Peyer's patch (tissue), 4 donors: ENCODE measurements around the gene CDH3.

Experiments used
- POLR2A ChIP-seq, 2 donors: fragments of 450-650 bp; IDR thresholded peaks; one replicate each; pipeline ENCODE4 v1.5.1; 2017; ENCODE audit warnings: antibody characterized with exemption in 2 of 2, mild to moderate bottlenecking in 2 of 2, moderate library complexity in 2 of 2
- TF ChIP-seq, protein P1 (sequence below), 6 experiments: fragments of 450-650 bp in 4 of 6; fragments of 200-600 bp in 2 of 6; sonication (generic) in 1 of 6; IDR thresholded peaks; one replicate each; pipeline ENCODE4 v1.5.1; 2017 to 2019; ENCODE audit warnings: antibody characterized with exemption in 6 of 6, mild to moderate bottlenecking in 3 of 6, moderate library complexity in 1 of 6

DNA sequence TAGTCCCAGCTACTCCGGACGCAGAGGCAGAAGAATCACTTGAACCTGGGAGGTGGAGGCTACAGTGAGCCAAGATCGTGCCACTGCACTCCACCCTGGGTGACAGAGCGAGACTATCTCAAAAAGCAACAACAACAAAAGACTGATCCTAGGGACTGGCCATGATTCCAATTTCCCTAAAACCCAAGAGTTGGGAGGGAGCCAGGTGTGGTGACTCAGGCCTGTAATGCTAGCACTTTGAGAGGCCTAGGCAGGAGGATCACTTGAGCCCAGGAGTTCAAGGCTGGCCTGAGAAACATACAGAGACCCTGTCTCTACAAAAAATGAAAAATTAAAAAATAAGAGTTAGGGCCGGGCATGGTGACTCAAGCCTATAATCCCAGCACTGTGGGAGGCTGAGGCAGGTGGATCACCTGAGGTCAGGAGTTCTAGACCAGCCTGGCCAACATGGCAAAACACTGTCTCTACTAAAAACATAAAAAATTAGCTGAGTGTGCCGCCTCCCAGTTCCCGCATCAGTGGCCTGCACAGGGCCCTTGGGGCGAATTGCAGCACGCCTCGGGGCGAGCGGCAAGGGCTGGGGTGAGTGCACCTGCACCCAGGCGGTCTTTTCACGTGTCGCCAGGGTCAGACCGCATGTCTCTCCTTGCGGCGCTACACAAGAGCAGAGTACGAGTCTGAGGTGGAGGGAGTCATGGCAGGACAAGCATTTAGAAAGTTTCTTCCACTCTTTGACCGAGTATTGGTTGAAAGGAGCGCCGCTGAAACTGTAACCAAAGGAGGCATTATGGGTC lies 40.8 kb downstream of the CDH3 start:
- TF ChIP-seq, protein P1, sequence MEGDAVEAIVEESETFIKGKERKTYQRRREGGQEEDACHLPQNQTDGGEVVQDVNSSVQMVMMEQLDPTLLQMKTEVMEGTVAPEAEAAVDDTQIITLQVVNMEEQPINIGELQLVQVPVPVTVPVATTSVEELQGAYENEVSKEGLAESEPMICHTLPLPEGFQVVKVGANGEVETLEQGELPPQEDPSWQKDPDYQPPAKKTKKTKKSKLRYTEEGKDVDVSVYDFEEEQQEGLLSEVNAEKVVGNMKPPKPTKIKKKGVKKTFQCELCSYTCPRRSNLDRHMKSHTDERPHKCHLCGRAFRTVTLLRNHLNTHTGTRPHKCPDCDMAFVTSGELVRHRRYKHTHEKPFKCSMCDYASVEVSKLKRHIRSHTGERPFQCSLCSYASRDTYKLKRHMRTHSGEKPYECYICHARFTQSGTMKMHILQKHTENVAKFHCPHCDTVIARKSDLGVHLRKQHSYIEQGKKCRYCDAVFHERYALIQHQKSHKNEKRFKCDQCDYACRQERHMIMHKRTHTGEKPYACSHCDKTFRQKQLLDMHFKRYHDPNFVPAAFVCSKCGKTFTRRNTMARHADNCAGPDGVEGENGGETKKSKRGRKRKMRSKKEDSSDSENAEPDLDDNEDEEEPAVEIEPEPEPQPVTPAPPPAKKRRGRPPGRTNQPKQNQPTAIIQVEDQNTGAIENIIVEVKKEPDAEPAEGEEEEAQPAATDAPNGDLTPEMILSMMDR (IDR thresholded peaks at IDR 0.05), result no peak
- no peak for TF ChIP-seq POLR2A (IDR thresholded peaks at IDR 0.05)
